DMS53 treated with DMSO at 0.1 percent for 48 hours (cell line): ENCODE results near the gene SLC7A7.
A peak's percentile ranks its signal among the peaks of the same experiment; 100 is the strongest.
"Not testable (repeated sequence)": the region's sequence is repeated elsewhere in the genome, so short reads cannot be mapped to it uniquely, and the experiment has no call there.

Experiments used
- DNase-seq: peaks from one replicate; lab custom pipeline; 2025; ENCODE audit not compliant: unreplicated experiment; lab: John Stamatoyannopoulos, UW

SLC7A7 gene

GRCh38 chr14:22822016-22822570 lies 6.9 kb upstream of the SLC7A7 start:
- DNase-seq, result no peak

DNA sequence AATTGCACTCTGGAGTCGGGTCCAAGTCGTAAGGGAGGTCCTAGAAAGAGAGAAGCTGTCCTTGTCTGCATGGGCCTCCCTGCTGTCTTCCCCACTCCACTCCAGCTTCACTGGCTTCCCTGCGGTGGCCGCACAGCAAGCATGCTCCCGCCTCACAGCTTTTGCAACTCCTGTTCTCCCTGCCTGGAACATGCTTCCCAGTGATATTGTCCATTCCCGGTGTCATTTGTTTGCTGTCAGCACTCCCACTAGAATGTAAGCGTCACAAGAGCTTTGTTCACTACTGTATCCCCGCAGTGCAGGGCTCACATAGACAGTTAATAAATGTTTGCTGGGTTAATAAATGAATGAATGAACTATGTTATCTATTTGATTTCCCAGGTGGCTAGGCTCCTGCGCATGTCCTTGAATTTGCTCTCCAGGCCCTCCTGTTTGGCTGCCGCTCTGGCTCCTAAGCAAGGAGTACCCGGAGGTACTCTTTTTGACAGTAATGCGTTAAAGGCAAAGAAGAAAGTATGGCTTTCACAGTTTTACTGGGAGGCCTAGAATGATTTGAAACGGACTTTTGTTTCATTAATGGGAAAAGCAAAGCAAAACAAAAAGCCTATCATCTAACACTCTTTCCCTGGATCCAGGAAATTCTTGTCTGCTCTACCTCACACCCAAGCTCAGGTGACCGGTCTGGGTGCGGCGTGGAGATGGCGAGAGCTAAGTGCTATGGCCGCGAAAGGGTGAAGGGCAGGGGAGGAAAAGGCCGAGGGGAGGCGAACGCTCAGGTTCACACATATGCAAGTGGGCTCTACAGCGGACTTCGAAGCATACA lies 6.2 kb upstream of the SLC7A7 start:
- no peak for DNase-seq

DNA sequence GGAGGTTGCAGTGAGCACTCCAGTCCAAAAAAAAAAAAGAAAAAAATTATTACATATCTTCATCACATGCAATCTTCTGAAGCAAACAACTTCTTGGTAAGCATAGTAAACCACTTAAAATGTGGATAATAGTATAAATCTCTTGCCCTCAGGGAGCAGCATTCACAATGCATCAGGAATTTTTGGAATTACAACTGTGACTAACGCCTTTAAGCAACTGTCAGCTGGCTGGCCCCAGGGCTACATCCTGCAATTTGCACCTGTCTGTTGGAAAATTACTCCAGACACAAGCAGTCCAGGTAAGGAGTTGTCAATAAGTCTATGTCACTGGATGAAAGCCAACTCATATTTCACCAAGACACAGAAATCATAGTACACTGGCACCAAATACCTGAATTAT lies 5.5 kb upstream of the SLC7A7 start:
- DNase-seq, result no peak

DNA sequence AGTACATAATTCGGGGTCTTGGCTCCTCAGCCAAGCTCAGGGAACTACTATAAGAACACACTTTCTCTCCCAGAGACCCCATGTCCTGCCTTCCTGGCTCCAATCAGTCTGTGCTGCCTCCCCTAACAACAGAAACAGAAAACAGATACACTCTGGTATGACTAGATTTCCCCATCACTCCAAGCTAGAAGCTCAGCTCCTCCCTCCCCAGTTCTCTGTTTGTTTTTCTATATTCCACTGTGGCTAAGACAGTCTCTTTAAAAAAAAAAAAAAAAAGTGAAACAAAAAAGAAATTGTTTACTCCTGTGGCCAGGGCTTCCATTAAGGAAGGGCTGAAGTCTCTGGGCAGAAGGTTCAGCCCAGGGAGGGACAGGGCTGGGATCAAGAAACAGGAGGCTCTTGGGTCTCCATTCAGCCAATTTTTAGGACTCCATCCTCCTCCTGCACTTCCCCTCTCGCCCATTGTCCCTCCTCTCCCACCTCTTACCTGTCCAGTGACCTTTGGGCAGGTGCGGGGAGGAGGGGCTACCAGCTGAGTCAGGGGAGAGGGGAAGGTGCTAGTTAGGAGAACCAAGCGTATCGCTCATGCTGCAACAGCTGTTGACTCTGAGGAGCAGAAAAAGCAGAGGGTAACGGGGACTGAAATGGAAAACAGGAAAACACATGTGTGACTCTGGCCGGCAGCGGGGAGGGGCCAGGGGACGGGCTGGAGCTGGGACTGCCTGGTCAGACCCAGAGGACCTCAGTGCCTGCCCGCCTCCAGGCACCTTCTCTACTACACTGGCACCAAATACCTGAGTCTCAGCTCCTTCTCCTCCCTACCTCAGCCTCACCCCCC lies 4.1 kb upstream of the SLC7A7 start:
- peak; percentile 46 for DNase-seq

DNA sequence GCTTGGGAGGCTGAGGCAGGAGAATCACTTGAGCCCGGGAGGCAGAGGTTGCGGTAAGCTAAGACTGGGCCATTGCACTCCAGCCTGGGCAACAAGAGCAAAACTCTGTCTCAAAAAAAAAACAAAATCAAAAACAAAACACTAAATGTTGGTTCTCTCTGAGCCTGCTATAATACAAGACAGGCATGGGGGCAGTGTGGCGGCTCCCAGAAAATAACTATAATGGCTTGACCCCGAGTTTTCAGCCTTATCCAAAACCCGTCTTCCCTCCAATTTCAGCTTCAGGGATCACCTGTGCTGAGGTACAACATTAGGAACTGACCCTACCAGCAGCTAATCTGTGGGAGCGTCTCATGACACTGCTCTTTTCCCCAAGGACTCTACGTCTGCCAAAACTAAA lies 862 bp downstream of the SLC7A7 start:
- DNase-seq, result no peak

DNA sequence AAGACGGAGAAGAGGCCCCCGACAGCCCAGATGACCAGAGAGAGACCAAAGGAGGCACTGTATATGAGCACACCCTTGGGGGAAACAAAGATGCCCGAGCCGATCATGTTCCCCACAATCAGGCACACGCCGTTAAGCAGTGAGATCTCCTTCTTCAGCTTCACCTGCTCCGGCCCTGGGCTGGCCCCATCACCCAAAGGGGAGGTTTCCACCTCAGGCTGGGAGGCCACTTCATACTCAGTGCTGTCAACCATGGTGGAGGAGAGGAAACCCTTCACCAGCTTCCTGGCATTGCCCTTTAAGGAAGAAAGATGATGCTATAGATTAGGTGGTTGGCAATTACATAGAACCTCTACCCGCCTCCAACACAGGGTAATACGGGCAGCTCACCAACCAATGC lies 2.1 kb downstream of the SLC7A7 start:
- DNase-seq, result no peak

- no peak for DNase-seq
Observed at GRCh38 chr14:22812744-22813143, 2.5 kb downstream of the SLC7A7 start.

GRCh38 chr14:22811722-22812121 lies 3.5 kb downstream of the SLC7A7 start:
- no peak for DNase-seq

DNA sequence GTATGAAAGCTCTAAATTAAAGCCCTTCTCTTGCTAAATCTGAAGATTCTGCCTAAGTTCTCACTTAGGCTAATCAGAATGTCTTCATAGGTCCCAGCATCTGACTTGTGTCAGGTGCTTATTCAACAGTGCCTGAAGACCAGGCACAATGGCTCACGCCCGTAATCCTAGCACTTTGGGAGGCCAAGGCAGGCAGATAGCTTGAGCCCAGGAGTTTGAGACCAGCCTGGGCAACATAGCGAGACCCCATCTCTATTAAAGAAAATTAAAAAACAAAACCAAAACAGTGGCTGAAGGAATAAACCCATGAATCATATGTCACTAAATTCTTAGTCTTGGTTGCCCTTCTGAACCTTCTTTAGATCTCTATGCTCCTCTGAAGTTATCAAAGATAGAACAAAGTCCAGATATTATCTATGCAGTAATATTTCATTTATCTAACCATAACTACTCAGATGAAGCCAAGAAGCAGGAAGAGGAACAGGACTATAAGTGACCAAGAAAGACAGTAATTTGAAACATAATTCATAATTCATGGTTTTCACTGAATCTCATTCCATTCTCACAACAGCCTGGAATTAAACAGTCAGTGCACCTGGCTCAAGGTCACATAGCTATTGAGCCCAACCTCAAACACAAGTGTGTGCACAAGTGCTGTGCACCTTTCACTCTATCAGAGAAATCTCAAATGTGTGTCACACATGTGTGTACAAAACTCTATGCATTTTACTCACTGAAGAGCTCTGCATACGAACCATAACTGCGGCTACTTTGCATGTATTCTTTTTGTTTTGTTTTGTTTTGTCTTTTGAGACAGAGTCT lies 6.6 kb downstream of the SLC7A7 start:
- no peak for DNase-seq

- DNase-seq, result no peak
Observed at GRCh38 chr14:22807432-22808087, 7.7 kb downstream of the SLC7A7 start.

GRCh38 chr14:22805235-22805634 lies 10.0 kb downstream of the SLC7A7 start:
- DNase-seq, result not testable (repeated sequence)

DNA sequence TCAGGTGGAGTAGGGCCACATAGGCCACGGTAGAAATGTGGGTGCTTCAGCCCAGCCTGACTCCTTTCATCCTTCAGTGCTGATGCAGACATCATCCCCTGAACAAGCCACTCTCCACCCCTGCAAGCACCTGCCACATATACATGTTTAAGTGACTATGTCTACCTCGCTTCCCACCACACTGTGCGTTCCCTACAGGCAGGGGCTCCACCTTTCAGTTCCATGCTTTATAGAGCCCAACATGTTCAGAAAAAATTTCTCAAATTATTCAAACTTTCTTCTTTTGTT lies 11.6 kb downstream of the SLC7A7 start:
- DNase-seq, result no peak

DNA sequence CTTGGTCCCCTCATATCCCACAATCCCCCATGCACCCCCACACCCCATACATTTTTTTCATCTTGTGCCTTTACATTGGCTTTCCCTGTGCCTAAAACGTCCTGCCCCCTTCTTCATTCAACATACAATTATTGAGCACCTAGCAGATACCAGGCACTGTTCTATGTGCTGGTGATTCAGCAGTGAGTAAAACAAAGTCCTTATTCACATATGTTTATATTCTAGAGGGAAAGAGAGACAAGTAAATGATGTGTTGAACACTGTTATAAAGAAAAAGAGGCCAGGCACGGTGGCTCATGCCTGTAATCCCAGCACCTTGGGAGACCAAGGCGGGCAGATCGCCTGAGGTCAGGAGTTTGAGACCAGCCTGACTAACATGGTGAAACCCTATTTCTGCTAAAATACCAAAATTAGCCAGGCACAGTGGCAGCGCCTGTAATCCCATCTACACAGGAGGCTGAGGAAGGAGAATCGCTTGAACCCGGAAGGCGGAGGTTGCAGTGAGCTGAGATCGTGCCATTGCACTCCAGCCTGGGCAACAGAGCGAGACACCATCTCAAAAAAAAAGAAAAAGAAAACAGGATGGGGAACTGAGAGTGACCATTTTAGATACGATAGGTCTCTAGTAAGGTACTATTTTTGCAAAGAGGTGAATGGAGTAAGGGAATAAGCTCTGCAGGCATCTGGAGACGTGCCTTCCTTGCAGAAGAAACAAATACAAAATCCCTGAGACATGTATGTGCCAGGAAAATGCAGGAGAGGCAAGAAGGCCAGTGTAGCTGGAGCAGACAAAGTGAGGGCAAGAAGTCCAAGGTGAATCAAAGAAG lies 12.2 kb downstream of the SLC7A7 start:
- DNase-seq, result no peak

- DNase-seq, result no peak
Observed at GRCh38 chr14:22801716-22802115, 13.5 kb downstream of the SLC7A7 start.

DNA sequence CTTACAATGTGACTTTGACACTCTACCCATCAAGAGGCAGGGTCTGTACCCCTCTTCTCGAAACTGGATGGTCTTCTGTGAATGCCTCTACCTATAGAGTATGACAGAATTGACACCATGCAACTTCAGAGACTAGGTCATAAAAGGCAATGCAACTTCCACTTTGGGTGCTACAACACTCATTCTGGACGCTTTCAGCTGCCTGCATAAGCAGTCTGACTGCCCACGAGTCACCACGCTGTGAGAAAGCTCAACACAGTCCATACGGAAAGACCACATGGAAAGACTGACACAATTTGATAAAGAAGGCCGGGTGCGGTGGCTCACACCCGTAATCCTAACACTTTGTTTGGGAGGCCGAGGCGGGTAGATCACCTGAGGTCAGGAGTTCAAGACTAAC lies 14.9 kb downstream of the SLC7A7 start:
- DNase-seq, result no peak

DNA sequence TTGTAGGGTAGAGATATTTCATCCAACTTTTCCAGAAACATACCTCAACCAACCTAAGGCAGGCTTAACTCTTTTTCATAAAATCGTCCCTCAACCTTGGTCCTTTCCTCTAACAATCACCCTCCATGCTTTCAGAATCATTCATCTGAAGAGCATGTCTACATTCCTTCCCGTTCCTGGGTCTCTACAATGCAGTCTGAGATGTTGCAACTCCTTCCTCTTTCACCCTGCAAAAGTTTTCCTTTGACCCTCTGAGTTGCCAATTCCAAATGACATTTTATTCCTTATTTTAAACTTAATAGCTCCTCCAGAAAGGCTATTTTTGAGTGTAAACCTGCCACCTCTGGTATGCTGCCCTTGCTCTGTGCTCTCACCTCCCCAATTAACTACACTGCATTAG lies 16.7 kb downstream of the SLC7A7 start:
- DNase-seq, result no peak

DNA sequence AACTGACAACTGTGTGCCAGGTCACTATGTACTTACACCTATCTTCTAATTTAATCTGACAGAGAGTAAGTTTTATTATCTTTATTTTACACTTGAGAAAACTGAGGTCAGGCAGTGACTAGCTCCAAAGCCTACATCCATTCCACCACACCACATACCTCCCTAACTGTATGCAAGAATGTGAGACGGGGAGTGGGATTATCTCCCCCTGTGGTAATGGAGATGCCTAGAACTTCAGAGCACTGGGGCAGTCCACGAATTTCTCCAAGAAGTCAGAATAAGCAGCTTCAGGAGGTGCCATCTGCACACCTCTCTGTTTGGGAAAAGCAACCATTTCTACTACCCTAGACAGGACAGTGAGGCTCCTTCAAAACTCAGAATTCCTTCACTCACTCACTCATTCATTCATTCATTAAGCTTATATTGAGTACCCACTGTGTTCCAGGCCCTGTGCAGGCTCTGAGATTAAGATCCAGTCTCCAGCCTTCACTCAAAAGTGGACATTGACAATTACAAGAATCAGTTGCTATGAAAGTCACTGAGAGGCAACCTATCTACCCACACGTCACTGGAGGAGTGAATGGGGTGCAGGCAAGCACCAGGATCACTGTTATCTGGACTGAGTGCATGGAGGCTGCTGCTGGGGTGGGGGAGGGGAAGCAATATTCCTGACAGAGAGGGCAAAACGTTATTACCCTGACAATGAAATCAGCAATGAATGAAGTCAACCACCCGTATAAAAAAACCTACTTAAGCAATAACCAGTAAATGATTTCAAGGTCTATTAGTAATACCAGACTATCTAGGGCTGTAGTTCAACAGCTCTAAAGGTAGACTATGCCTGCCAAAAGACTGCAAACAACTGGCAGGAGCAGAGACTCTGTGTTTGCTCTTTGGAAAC lies 18.0 kb downstream of the SLC7A7 start:
- no peak for DNase-seq

GRCh38 chr14:22796087-22796707 lies 19.0 kb downstream of the SLC7A7 start:
- no peak for DNase-seq

GRCh38 chr14:22794551-22794951 lies 20.7 kb downstream of the SLC7A7 start:
- no peak for DNase-seq
